Stimulated activated CD4-positive, alpha-beta T cell treated with anti-CD3 and anti-CD28 coated beads, Interleukin-4, amount 100 ng/mL, for 1 hour (primary cell): ENCODE data around the gene ZNF358.

Source experiments
- DNase-seq: peaks from one replicate; pipeline ENCODE4 v3.0.0-alpha.2; 2020

ZNF358 gene

GRCh38 chr19:7489609-7490044 lies 26.3 kb upstream of the ZNF358 start:
- DNase-seq, result no peak

DNA sequence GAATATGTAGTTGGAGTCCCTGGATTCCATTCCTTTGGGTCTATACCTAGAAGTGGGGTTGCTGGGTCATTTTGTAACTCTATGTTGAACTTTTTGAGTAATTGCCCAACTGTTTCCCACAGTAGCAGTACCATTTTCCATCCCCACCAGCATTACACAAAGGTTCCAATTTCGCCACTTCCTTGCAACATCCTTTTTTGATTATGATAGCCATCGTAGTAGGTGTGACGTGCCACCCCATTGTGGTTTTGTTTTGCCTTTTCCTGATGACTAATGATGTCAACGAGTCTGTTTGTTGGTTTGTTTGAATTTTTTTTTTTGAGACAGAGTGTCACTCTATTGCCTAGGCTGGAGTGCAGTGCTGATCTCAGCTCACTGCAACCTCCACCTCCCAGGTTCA lies 23.8 kb upstream of the ZNF358 start:
- no peak for DNase-seq

- DNase-seq, result no peak
Observed at GRCh38 chr19:7492558-7492957, 23.3 kb upstream of the ZNF358 start.

DNA sequence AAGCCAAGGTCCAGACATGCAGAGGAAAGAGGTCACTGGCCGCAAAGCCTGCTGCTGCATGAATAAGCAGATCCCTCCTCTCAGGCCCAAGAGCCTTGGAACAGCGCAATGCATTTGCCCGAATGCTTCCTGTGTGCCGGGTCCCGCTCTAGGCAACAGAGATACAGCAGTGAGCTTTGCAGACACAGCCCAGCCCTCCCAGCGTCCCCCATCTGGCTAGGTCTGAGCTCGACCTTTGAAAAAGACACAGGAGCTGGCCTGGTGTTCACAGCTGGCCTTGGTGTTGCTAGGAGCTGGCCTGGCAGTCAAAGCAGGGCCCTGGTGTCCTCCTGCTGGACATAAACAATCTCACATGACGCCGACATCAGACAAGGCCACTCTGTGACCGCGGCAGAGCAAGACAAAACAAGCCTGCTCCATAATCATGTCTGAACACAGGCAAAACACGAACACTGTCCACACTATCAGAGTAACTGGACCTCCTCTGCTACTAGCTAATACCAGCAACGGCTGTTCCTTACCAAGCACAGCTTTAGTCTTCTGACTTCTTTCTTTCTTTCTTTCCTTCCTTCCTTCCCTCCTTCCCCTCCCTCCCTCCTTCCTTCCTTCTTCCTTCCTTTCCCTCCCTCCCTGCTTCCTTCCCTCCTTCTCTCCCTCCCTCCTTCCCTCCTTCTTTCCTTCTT lies 21.3 kb upstream of the ZNF358 start:
- no peak for DNase-seq

- DNase-seq, result no peak
Observed at GRCh38 chr19:7497292-7497691, 18.6 kb upstream of the ZNF358 start.

DNA sequence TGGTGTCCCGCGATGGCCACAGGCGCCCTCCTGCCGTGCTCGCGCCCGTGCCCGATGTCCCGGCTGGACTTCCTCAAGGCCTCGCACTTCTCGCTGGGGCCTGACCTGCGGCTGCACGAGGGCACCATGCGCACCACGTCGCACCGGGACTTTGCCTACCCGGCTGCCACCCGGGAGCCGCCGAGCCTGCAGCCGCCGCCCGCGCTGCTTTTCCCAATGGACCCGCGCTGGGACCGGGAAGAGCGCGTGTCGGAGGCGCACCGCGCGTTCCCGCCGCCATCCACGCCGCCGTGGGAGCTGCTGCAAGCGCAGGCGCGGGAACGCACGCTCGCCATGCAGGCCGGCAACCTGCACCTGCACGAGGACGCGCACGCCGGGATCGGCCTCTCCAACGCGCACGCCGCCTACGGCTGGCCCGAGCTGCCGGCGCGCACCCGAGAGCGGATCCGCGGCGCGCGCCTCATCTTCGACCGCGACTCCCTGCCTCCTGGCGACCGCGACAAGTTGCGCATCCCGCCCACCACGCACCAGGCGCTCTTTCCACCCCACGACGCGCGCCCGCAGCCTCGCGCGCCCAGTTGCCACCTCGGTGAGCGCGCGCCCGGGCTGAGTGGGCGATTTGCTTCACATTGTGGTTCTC lies 15.0 kb upstream of the ZNF358 start:
- peak; percentile 62 for DNase-seq

DNA sequence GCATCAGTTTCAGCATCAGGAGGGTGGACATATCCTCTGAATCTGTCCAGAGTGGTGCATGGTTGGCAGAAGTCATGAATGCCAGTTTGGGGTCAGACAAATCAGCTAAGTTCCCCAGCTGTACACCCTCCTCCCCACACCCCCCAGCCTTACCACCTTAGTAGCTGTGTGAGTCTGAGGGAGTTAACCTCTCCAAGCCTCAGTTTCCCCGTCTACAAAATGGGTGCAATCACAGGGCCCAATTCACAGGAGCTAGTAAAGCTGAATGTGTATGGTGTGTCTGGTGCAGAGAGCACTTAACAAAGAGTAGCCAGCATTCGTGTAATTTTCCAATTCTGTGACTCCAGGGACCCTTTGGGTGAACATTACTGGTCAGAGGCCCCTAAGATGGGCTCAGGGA lies 13.4 kb upstream of the ZNF358 start:
- no peak for DNase-seq

DNA sequence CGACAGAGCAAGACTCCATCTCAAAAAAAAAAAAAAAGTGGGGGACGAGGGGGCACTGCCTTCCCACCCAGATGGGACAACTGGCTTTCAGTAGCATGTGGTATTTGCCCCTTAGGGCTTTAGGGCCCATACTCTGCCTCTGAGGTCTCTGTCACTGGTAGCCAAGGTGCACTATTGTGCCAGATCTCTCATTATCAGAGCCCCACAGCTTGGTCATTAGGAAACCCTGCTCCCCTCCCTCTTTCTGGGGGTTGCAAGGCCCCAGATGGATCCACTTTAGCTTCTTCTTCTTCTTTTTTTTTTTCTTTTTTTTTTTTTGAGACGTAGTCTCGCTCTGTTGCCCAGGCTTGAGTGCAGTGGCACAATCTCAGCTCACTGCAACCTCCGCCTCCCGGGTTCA lies 11.2 kb upstream of the ZNF358 start:
- DNase-seq, result no peak

GRCh38 chr19:7505288-7505681 lies 10.6 kb upstream of the ZNF358 start:
- no peak for DNase-seq

GRCh38 chr19:7505682-7506384 lies 10.1 kb upstream of the ZNF358 start:
- DNase-seq, result no peak

DNA sequence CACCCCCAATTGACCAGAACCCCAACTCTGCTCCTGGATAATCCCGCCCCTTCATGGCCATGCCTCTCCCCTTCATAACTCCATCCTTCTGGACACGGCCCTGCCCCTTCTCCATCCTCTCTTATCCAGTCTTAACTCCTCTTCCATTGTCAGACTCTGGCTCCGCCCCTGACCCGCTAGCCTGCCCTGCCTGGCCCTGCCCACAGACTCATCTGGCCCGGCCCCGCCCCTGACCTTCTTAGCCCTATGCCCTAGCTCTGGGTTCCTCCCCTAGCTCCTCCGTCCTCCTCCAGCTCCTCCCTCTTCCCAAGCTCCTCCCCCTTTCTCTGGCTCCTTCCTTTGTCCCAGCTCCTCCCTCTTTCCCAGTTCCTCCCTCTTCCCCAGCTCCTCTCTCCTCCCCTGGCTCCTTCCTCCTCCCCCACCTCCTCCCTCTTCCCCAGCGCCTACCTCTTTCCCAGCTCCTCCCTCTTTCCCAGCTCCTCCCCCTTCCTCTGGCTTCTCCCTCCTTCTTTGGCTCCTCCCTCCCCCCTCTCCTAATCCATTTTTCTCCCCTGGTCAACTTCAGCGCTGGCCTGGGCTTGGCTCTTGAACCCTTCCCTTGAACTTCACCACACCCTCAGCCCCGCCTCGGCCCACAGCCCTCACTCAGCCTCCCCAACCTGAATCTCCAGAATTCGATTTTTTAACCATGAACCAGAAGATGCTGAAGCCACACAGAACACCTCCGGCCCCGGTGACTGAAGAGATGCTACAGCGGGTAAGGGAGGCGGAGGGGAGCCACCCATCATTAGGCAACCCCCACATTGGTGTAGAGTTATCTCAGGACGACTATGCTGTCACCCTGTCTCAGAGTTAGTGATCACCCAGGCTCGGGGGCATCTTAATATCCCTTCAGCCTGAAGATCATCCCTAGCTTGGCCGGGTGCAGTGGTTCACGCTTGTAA lies 9.2 kb upstream of the ZNF358 start:
- DNase-seq, result peak; percentile 50

- no peak for DNase-seq
Observed at GRCh38 chr19:7507884-7508283, 8.0 kb upstream of the ZNF358 start.

GRCh38 chr19:7509625-7510024 lies 6.3 kb upstream of the ZNF358 start:
- DNase-seq, result no peak

DNA sequence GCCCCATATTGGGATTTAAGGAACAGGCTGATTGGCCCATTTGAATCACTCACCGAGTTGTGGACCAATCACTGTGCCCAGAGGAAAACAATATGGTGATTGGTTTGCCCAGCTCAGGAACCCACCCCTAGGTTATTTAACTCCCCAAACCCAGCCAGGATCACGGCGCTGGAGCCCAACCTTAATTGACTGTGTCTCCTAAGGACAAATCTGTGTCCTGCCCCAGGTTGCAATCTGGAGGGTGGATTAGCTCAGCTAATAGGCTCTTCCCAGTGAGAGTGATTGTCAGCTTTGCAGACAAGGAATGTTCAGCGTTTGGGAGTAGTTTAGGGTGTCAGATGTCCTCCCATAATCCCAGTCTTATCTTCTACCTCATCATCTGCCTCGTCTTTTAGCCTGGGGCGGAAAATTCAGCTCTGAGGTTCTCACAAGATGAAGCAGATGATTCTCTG lies 3.5 kb upstream of the ZNF358 start:
- DNase-seq, result no peak

GRCh38 chr19:7513809-7514642 lies 1.9 kb upstream of the ZNF358 start:
- no peak for DNase-seq

GRCh38 chr19:7515110-7515644 lies 726 bp upstream of the ZNF358 start:
- no peak for DNase-seq

DNA sequence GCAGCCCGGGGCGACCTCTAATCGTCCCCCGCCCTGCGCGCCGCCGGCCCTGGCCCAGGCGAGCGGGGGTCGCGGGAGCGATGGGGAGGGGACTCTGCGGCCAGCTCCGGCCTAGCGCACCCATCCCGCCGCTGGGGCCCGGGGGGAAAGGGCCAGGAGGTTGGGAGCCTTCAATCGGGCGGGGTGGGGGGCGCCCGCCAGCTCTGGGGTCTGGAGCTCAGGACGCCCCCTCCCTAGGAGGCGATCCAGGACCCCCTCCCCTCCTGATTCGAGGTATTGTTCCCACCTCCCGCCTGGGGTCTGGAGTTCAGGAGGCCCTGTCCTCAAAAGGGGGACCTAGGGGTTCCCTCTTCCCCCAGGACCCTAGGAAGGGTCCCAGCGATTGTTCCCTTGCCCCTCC lies 430 bp downstream of the ZNF358 start:
- no peak for DNase-seq

DNA sequence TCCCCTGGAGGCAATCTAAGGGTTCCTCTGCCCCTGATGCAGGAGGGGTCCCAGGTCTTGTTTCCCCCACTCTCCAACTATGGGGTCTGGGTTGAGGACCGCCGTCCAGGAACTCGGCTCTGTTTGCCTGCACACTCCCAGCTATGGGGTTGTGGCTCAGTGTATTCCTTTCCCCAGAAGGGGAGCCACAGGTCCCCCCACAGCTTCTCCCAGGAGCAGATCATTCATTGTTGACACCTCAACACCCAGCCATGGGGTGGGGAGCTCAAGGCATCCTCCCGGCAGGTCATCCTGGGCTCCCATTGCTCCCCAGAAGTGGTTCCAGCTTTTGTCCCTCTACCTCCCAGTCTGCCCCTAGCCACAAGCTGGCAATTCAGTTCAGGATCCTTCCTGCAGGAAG lies 975 bp downstream of the ZNF358 start:
- DNase-seq, result no peak

- no peak for DNase-seq
Observed at GRCh38 chr19:7519361-7520130, 3.6 kb downstream of the ZNF358 start.

- DNase-seq, result no peak
Observed at GRCh38 chr19:7520131-7521051, 4.5 kb downstream of the ZNF358 start.
